Measurements from ENCODE around the gene REEP1.

REEP1 gene

GRCh38 chr2:86193901-86194567, 143.4 kb downstream of the REEP1 start:
- DNase-seq = peak; percentile 17

DNA sequence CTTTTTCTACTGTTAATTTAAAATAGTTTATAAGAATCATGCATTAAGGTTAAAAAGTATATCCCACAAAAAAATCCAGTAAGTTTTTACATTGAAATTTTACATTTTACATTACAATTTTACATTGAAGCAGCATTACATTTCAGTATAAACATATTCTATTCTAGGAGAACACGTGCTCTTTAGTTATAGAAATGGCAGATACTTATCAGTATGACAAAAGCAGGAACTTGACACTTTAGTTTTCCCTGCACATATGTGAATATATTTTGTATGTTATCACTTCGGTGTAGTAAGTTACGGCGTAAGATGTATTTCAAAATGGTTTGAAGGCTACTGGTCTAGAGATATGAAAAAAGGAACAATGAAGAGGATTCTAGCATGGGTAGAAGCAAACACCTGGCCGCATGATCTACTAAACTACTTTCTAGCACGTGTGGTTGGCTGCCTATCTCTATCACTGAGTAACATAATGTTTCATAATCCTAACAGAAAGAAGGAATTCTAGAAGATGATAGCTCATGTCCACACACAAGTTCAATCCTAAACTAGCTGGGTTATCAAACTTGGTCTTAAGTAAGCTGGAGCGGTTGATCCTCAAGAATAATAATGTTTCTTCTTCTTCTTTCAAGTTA, 147.5 kb downstream of the REEP1 start:
- no peak for DNase-seq

- DNase-seq = no peak
Measured at GRCh38 chr2:86186431-86186830, 151.0 kb downstream of the REEP1 start.

- DNase-seq = no peak
Measured at GRCh38 chr2:86185517-86186212, 151.8 kb downstream of the REEP1 start.

DNA sequence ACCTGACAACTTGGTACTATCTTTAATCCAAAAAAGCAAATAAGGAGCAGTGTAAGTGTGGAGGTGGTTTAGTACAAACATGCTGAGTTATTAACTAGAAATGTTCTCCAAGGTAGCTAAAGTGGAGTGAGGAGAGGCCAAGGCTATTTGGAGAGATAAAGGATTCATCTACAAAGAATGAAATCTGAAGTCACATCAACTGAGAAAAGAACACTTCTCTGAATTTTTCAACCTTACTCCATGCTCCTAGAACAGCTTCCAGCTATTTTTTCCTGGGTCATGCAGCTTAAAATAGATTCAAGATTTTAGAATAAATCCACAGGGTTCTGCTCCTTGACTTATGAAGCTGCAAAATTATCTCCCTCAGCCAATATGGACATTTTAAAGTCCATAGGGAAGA, 160.8 kb downstream of the REEP1 start:
- no peak for DNase-seq

DNA sequence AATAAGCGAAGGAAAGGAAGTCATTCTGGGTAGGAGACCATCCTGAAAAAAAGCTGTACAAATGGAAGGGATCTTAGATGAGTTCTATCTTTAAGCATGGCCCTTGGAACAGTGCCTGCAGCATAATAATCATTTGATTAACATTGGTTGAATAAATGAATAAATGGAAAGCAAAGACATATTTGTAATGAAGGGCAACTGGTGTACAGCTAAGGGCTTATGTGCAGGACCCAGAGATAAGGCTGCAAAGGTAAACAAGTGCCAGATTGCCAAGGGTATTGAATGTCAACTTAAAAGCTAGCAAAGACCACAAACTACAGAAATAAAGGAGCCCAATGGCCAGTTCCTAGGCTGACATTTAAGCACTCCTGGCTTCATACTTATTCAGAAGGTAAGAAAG, 161.6 kb downstream of the REEP1 start:
- DNase-seq = no peak

- DNase-seq = no peak
Measured at GRCh38 chr2:86174445-86174844, 163.0 kb downstream of the REEP1 start.

DNA sequence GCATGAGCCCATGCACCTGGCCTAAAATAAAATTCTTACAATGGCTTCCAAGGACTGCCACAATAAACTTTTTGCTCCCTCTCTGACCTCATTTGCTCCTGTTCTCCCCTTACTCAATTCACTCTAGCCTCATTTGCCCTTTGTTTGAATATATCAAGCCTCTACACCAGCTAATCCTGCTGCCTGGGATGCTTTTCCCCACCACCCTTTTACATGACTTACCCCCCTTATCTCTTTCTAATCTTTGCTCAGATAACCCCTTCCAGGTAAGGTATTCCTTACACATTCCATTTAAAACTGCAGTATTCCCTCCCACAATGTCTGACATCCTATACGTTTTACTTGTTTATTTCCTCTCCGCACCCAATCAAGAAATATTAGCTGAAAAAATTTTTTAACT, 164.8 kb downstream of the REEP1 start:
- no peak for DNase-seq

DNA sequence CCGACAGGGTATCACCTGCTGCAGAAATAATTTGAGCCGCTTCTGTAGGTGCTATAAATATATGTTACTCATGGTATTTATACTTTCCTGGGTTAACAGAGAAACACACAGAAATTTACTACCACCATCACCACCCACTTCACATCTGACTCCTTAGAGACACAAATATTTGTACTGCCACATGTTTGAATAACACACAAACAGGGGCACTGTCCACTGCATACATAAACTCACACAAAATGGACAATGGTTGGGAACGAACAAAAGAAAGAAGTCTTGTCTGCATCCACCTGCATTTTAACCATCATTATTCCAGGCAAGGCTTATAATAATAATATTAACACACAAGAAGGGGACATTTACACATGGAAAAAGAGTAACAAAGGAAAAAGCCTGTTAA, 166.1 kb downstream of the REEP1 start:
- no peak for DNase-seq

DNA sequence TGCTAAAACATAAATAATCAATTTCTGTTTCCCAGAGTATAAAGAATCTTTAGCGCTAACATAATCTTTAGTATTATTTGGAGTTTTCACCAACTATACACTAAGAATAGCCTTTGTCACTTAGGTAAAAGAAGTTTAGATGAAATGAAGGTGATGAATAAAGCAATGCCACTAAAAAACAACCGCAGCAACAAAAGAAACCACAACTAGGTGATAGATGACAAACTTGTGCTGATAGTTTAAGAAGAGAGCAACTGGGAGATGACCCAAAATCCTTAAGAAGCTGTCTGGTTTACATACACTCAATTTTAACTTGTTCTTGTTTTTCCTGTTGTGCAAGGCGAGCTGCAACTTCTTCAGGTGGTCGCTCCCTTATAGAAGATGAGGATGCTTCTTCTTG, 167.0 kb downstream of the REEP1 start:
- no peak for DNase-seq

All from stimulated activated CD4-positive, alpha-beta T cell treated with anti-CD3 and anti-CD28 coated beads, Interleukin-1b, Interleukin-23, amount 100 ng/mL, for 48 hours (primary cell).